IPS-18c (cell line): Measurements from ENCODE around the gene COL25A1.
"Not testable (repeated sequence)": the region's sequence is repeated elsewhere in the genome, so short reads cannot be mapped to it uniquely, and the experiment has no call there.

Source experiments
- H3K4me3 ChIP-seq: 2 replicates; pipeline ENCODE4 v1.7.0; 2013; ENCODE audit warnings: low read depth, mild to moderate bottlenecking, low read length, moderate library complexity; ENCODE audit not compliant: insufficient read depth
- H3K9me3 ChIP-seq: one replicate; pipeline ENCODE4 v1.6.1; 2013; ENCODE audit warnings: mild to moderate bottlenecking, low read length, moderate library complexity; ENCODE audit not compliant: control insufficient read depth, insufficient read depth

COL25A1 gene

GRCh38 chr4:109163493-109163892 lies 139.0 kb downstream of the COL25A1 start:
- Histone ChIP-seq H3K4me3 (no peak overlapping the region), H3K9me3 (no peaks in the 10 kb centered on the region)

GRCh38 chr4:109162759-109163158 lies 139.7 kb downstream of the COL25A1 start:
- no peaks in the 10 kb centered on the region for H3K9me3 ChIP-seq

GRCh38 chr4:109160494-109160893 lies 142.0 kb downstream of the COL25A1 start:
- no peak overlapping the region for H3K4me3 ChIP-seq
- no peaks in the 10 kb centered on the region for H3K9me3 ChIP-seq

More at GRCh38 chr4:109162759-109163158, 139.7 kb downstream of the COL25A1 start:
- no peak overlapping the region for H3K4me3 ChIP-seq

GRCh38 chr4:109157696-109158095 lies 144.8 kb downstream of the COL25A1 start:
- Histone ChIP-seq H3K9me3 (no peaks in the 10 kb centered on the region), H3K4me3 (no peak overlapping the region)

GRCh38 chr4:109157205-109157604 lies 145.3 kb downstream of the COL25A1 start:
- Histone ChIP-seq H3K9me3 (no peaks in the 10 kb centered on the region), H3K4me3 (no peak overlapping the region)

GRCh38 chr4:109156356-109156755 lies 146.1 kb downstream of the COL25A1 start:
- Histone ChIP-seq H3K9me3 (no peaks in the 10 kb centered on the region), H3K4me3 (no peak overlapping the region)

- Histone ChIP-seq H3K9me3 (no peaks in the 10 kb centered on the region), H3K4me3 (no peak overlapping the region)
These were observed 146.7 kb downstream of the COL25A1 start for GRCh38 chr4:109155682-109156283.

GRCh38 chr4:109155084-109155483 lies 147.4 kb downstream of the COL25A1 start:
- H3K4me3 ChIP-seq, result no peak overlapping the region
- H3K9me3 ChIP-seq, result no peaks in the 10 kb centered on the region

- H3K4me3 ChIP-seq, result no peak overlapping the region
- no peaks in the 10 kb centered on the region for H3K9me3 ChIP-seq
These were observed 148.0 kb downstream of the COL25A1 start for GRCh38 chr4:109154424-109154823.

GRCh38 chr4:109149836-109150235 lies 152.6 kb downstream of the COL25A1 start:
- H3K4me3 ChIP-seq, result no peak overlapping the region
- no peaks in the 10 kb centered on the region for H3K9me3 ChIP-seq

GRCh38 chr4:109148577-109149075 lies 153.8 kb downstream of the COL25A1 start:
- Histone ChIP-seq H3K4me3 (no peak overlapping the region), H3K9me3 (no peaks in the 10 kb centered on the region)

GRCh38 chr4:109147135-109147534 lies 155.3 kb downstream of the COL25A1 start:
- Histone ChIP-seq H3K9me3 (no peaks in the 10 kb centered on the region), H3K4me3 (no peak overlapping the region)

- no peaks in the 10 kb centered on the region for H3K9me3 ChIP-seq
- H3K4me3 ChIP-seq, result no peak overlapping the region
These were observed 156.0 kb downstream of the COL25A1 start for GRCh38 chr4:109146499-109146898.

- H3K4me3 ChIP-seq, H3K9me3 ChIP-seq: not testable (repeated sequence)
These were observed 164.3 kb downstream of the COL25A1 start for GRCh38 chr4:109138125-109138524.

GRCh38 chr4:109134921-109135320 lies 167.5 kb downstream of the COL25A1 start:
- no peak overlapping the region for H3K4me3 ChIP-seq
- H3K9me3 ChIP-seq, result no peaks in the 10 kb centered on the region

- Histone ChIP-seq H3K4me3 (no peak overlapping the region), H3K9me3 (no peaks in the 10 kb centered on the region)
These were observed 168.2 kb downstream of the COL25A1 start for GRCh38 chr4:109134268-109134667.

GRCh38 chr4:109131559-109131958 lies 170.9 kb downstream of the COL25A1 start:
- H3K4me3 ChIP-seq, result no peak overlapping the region
- no peaks in the 10 kb centered on the region for H3K9me3 ChIP-seq

- Histone ChIP-seq H3K9me3 (no peaks in the 10 kb centered on the region), H3K4me3 (no peak overlapping the region)
These were observed 173.9 kb downstream of the COL25A1 start for GRCh38 chr4:109128589-109128988.

- H3K9me3 ChIP-seq, result no peaks in the 10 kb centered on the region
- H3K4me3 ChIP-seq, result no peak overlapping the region
These were observed 174.6 kb downstream of the COL25A1 start for GRCh38 chr4:109127866-109128265.
